UCSD-AML1 (cell line): ENCODE measurements around the gene KIF4A.
"Not testable (repeated sequence)": the region's sequence is repeated elsewhere in the genome, so short reads cannot be mapped to it uniquely, and the experiment has no call there.

Experiments
- DNase-seq: peaks from one replicate; lab custom pipeline; 2025; ENCODE audit not compliant: unreplicated experiment; lab: John Stamatoyannopoulos, UW

Gene KIF4A, protein sequence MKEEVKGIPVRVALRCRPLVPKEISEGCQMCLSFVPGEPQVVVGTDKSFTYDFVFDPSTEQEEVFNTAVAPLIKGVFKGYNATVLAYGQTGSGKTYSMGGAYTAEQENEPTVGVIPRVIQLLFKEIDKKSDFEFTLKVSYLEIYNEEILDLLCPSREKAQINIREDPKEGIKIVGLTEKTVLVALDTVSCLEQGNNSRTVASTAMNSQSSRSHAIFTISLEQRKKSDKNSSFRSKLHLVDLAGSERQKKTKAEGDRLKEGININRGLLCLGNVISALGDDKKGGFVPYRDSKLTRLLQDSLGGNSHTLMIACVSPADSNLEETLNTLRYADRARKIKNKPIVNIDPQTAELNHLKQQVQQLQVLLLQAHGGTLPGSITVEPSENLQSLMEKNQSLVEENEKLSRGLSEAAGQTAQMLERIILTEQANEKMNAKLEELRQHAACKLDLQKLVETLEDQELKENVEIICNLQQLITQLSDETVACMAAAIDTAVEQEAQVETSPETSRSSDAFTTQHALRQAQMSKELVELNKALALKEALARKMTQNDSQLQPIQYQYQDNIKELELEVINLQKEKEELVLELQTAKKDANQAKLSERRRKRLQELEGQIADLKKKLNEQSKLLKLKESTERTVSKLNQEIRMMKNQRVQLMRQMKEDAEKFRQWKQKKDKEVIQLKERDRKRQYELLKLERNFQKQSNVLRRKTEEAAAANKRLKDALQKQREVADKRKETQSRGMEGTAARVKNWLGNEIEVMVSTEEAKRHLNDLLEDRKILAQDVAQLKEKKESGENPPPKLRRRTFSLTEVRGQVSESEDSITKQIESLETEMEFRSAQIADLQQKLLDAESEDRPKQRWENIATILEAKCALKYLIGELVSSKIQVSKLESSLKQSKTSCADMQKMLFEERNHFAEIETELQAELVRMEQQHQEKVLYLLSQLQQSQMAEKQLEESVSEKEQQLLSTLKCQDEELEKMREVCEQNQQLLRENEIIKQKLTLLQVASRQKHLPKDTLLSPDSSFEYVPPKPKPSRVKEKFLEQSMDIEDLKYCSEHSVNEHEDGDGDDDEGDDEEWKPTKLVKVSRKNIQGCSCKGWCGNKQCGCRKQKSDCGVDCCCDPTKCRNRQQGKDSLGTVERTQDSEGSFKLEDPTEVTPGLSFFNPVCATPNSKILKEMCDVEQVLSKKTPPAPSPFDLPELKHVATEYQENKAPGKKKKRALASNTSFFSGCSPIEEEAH

GRCh38 chrX:70289793-70290770 is at the start of gene KIF4A, which contains the start of gene PDZD11:
TSS of gene KIF4A (plus strand) at chrX:70290104. CDS start at chrX:70290459, 355 bp downstream.
TSS of gene PDZD11 (minus strand) at chrX:70289927. CDS start at chrX:70289341, 586 bp downstream.
- peak; percentile 83 for DNase-seq

- DNase-seq: no peak
These were observed 49.2 kb upstream of the KIF4A start for GRCh38 chrX:70240751-70241150.

DNA sequence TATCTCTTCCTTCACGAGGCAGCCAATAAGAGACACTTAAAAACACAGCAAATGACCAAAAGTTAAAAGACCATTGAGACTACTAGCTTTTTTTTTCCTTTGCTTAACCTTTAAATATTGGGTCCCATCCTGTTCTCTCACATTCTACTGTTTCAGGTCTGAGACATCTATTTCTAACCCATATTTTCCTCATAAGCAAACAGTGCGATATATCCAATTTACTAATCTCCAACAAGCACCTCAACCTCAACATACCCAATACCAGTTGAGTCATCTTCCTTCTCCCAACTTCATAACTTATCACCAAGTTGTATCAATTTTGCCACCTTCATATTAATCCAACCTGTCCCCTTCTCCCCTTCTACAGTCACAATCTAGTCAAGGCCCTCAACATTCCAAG is 48.4 kb upstream of the KIF4A start:
- DNase-seq: no peak

DNA sequence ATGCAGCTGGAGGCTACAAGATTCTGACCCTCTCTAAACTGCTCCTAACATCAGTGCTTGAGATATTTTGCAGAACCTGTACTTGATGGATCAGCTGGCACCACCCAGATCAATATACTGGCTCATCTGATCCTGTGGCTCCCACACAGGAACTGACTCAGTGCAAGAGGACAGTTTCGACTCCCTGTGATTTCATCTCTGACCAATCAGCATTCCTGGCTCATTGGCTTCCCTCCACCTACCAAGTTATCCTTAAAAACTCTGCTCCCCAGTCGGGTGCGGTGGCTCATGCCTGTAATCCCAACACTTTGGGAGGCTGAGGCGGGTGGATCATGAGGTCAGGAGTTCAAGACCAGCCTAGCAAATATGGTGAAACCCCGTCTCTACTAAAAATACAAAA is 46.3 kb upstream of the KIF4A start:
- DNase-seq: not testable (repeated sequence)

GRCh38 chrX:70244881-70245280 is 45.0 kb upstream of the KIF4A start:
- DNase-seq: no peak

DNA sequence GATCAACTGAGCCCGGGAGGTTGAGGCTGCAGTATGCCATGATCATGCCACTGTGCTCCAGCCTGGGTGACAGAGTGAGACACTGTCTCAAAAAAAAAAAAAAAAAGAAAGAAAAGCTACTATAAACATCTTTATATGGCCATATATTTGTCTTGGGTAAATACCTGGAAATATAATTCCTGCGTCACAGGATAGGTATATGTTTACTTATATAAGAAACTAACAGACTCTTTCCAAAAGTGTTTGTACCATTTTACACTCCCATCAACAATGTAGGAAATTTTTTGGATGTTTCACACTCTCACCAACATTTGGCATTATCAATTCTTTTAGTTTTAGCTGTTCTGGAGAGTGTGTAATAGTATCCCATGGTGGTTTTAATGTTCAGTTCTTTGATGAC is 42.7 kb upstream of the KIF4A start:
- DNase-seq: no peak

GRCh38 chrX:70252491-70252890 is 37.4 kb upstream of the KIF4A start:
- no peak for DNase-seq

- no peak for DNase-seq
These were observed 36.4 kb upstream of the KIF4A start for GRCh38 chrX:70253377-70254062.

GRCh38 chrX:70254063-70254400 is 35.9 kb upstream of the KIF4A start:
- no peak for DNase-seq

- no peak for DNase-seq
These were observed 35.0 kb upstream of the KIF4A start for GRCh38 chrX:70254909-70255308.

DNA sequence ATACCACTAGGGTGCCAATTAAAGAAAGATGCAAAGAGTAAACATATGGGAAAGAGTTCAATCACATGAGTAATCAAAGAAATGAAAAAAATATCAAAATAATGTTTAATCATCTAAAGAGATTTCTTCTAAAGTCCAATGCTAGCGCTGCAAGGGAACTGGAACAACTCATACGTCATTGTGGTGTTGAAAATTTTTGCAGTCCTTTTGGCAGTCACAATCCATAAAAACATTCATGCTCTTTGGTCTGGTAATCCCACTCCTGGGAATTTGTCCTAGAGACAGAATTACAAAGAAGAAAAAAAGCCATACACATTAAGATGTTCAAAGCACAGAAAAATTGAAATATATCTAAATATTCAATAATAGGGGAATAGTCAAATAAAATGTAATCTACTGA is 34.5 kb upstream of the KIF4A start:
- DNase-seq: no peak

GRCh38 chrX:70257423-70258288 is 32.2 kb upstream of the KIF4A start:
- no peak for DNase-seq

DNA sequence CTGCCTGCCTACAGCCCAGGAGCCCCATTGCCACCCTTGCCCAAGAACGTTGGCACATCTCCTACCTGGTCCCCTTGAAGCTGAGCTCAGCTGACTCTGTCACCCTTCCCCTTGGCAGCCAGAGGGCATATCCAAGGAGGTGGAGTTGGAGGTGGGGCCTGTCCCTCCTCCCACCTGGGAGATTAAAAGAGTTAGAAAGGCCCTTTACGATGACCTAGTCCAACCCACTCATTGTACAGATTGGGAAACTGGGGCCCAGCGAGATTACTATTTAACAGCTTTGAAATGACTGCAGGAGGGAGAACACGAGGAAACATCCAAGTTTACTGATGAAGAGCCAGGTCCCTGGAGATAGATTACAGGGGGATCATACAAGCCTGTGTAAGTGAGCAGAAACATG is 29.8 kb upstream of the KIF4A start, which contains the start of gene P2RY4:
Gene P2RY4 (minus strand): TSS at position 101 of the 400 bp plus-strand sequence. CDS start 580 bp downstream, outside the sequence.
- DNase-seq: no peak

- DNase-seq: peak; percentile 40
These were observed 26.8 kb upstream of the KIF4A start for GRCh38 chrX:70262952-70263567.

- DNase-seq: no peak
These were observed 25.1 kb upstream of the KIF4A start for GRCh38 chrX:70264784-70265183.

DNA sequence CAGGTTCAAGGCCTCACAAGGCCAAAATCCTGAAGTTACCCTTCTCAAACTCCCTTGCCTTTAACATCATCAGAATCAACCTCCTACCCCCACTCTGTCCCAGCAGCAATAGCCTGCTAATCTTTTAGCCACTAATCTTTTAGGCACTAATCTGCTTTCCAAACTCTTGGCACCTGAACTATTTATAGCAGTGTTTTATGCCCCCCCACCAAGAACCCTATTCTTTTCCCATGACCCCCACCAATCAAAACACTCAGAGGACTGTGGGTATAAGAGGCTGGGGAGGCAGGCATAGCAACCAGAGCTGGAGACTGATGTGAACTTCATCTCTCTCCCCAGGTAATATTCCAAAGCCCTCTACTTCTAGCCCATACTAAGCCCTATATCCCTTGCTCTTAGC is 21.9 kb upstream of the KIF4A start, which contains the start of gene ARR3:
Gene ARR3 (plus strand): TSS at position 301 of the 400 bp plus-strand sequence. CDS start 1,052 bp downstream, outside the sequence.
- no peak for DNase-seq

DNA sequence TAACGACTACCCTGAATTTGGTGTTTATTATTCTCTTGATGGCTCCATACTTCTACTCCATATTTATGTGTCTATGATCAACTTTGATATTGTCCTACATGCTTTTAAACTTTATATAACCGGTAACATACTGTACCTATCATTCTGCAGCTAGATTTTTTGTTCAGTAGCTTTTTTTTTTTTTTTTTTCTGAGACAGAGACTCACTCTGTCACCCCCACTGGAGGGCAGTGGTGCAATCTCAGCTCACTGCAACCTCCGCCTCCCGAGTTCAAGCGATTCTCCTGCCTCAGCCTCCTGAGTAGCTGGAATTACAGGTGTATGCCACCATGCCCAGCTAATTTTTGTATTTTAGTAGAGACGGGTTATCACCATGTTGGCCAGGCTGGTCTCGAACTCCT is 15.9 kb upstream of the KIF4A start:
- not testable (repeated sequence) for DNase-seq

GRCh38 chrX:70279081-70279480 is 10.8 kb upstream of the KIF4A start:
- DNase-seq: no peak
